A673 (cell line): ENCODE measurements around the gene GIGYF2. TPM values are rescaled to one million over a fixed set of nuclear protein-coding genes. Genes with fewer than 3 reads are reported as not detected.

Experiments used
- BruUV-seq: library from RNA; stranded (reverse); fragments of 400-500 nt; replicated peaks from 2 replicates; lab custom pipeline; 2021; lab: Mats Ljungman, UMichigan
- CTCF ChIA-PET: fragments of 300-600 bp; sonication (Branson Sonifier 250); formaldehyde crosslinking; loops from one replicate; lab custom pipeline; 2022; ENCODE audit warnings: antibody characterized with exemption; lab: Charles Lee
- POLR2A ChIA-PET: fragments of 300-600 bp; sonication (Branson Sonifier 250); formaldehyde crosslinking; loops from one replicate; lab custom pipeline; 2022; ENCODE audit warnings: antibody characterized with exemption; ENCODE audit not compliant: low non-redundant PET; lab: Charles Lee
- DNase-seq: peaks from one replicate; pipeline ENCODE4 v3.0.0-alpha.2; 2015; ENCODE audit warnings: low spot score
- H3K27ac ChIP-seq: fragments of 200-600 bp; sonication (generic); 2 replicates; pipeline ENCODE4 v1.5.1; 2016; ENCODE audit warnings: mixed run types, low read depth, mild to moderate bottlenecking, mixed read lengths, antibody characterized with exemption, low read length; ENCODE audit not compliant: poor library complexity, severe bottlenecking
- H3K27me3 ChIP-seq: fragments of 200-600 bp; sonication (generic); replicated peaks from 2 replicates; pipeline ENCODE4 v1.6.1; 2017; ENCODE audit warnings: mixed run types, low read depth, mild to moderate bottlenecking, mixed read lengths, antibody characterized with exemption, low read length; ENCODE audit not compliant: insufficient read depth, poor library complexity
- H3K36me3 ChIP-seq: fragments of 200-600 bp; sonication (generic); 2 replicates; pipeline ENCODE4 v1.6.1; 2016; ENCODE audit warnings: mixed run types, mild to moderate bottlenecking, mixed read lengths, antibody characterized with exemption, low read length; ENCODE audit not compliant: insufficient read depth, poor library complexity, severe bottlenecking
- H3K4me1 ChIP-seq: fragments of 200-600 bp; sonication (generic); 2 replicates; pipeline ENCODE4 v1.6.1; 2017; ENCODE audit warnings: mixed run types, mild to moderate bottlenecking, mixed read lengths, antibody characterized with exemption, low read length; ENCODE audit not compliant: insufficient read depth, poor library complexity, severe bottlenecking
- H3K4me3 ChIP-seq: fragments of 200-600 bp; sonication (generic); 2 replicates; pipeline ENCODE4 v1.5.1; 2016; ENCODE audit warnings: low read depth, mixed run types, mild to moderate bottlenecking, mixed read lengths, low read length; ENCODE audit not compliant: poor library complexity, severe bottlenecking
- H3K9me3 ChIP-seq: fragments of 200-600 bp; sonication (generic); 2 replicates; pipeline ENCODE4 v1.6.1; 2016; ENCODE audit warnings: mixed run types, low read depth, mild to moderate bottlenecking, mixed read lengths, antibody characterized with exemption, low read length; ENCODE audit not compliant: poor library complexity, severe bottlenecking
- EZH2 ChIP-seq: fragments of 200-600 bp; sonication (generic); IDR thresholded peaks from 2 replicates; pipeline ENCODE4 v1.6.1; 2017; ENCODE audit warnings: borderline replicate concordance, low read depth, mild to moderate bottlenecking, mixed read lengths, antibody characterized with exemption, low read length; ENCODE audit not compliant: poor library complexity, severe bottlenecking
- intact Hi-C: fragments of 100-400 bp; cut with micrococcal nuclease; formaldehyde crosslinking; loops from one replicate; pipeline ENCODE4 v1.10.0; 2022; ENCODE audit not compliant: unreplicated experiment
- total RNA-seq: library from RNA; stranded (reverse); gene quantifications from 2 replicates; pipeline ENCODE4 v1.2.3, GENCODE V29; 2021
- TF ChIP-seq, protein P1 (sequence below): fragments of 300-800, 200-600 bp; sonication (generic); conservative IDR thresholded peaks from 2 replicates; pipeline ENCODE4 v1.5.1; 2017; ENCODE audit warnings: low read depth, mild to moderate bottlenecking, antibody characterized with exemption, low read length, moderate library complexity, mixed read lengths

GIGYF2 gene
- total RNA-seq, 1 experiment from 2014 or later: 62.8 TPM

DNA sequence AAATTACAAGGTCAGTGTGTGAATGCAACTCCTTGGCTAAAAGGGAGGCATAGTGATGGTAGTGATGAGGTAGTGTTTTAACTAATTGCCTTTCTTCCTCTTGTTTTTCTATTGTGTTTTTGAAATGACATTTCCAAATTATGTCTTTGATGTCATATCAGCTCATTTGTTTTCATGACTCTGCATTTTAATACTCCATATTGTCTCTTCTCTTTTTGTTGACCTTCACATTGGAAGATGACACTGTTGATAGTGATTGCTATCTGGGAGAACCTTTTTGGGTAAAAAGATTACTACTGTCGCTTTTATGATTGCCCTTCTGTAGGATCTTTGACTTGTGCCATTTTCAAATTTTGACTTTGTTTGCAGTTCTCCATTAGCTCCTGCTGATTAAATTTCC is 3.0 kb downstream of the GIGYF2 start:
- BruUV-seq: no TSS peak
- no peak for TF ChIP-seq EZH2
- TF ChIP-seq, protein P1, sequence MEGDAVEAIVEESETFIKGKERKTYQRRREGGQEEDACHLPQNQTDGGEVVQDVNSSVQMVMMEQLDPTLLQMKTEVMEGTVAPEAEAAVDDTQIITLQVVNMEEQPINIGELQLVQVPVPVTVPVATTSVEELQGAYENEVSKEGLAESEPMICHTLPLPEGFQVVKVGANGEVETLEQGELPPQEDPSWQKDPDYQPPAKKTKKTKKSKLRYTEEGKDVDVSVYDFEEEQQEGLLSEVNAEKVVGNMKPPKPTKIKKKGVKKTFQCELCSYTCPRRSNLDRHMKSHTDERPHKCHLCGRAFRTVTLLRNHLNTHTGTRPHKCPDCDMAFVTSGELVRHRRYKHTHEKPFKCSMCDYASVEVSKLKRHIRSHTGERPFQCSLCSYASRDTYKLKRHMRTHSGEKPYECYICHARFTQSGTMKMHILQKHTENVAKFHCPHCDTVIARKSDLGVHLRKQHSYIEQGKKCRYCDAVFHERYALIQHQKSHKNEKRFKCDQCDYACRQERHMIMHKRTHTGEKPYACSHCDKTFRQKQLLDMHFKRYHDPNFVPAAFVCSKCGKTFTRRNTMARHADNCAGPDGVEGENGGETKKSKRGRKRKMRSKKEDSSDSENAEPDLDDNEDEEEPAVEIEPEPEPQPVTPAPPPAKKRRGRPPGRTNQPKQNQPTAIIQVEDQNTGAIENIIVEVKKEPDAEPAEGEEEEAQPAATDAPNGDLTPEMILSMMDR: no peak
- intact Hi-C loops: no loop called here
- H3K27ac ChIP-seq: no peak overlapping the region
- DNase-seq: no peak
- no peak overlapping the region for H3K4me3 ChIP-seq
- H3K27me3 ChIP-seq: no peaks in the 10 kb centered on the region
- POLR2A ChIA-PET: no interaction called here
- H3K36me3 ChIP-seq: peaks cover 8% of the 10 kb centered on the region
- peaks cover 20% of the 10 kb centered on the region for H3K4me1 ChIP-seq
- CTCF ChIA-PET: no interaction called here
- H3K9me3 ChIP-seq: no peaks in the 10 kb centered on the region

DNA sequence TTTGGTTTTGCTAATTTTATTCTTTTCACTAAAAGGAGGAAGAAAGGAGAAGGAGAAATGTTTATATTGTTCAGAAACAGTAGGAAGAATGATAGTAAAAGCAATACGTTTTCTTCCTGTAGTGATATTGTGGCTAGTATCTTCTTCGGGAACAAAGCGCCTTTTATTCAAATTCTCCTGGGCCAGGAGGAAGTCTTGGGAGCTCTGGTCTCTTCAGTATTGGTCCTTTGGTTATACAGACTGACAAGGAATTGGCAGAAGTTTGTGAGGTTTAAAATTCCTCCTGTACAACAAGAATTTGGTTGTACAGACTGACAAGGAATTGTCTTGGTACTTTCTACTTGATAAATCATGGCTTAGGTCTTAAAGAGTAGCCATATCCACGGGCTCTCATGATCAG is 9.9 kb downstream of the GIGYF2 start:
- POLR2A ChIA-PET: no interaction called here

DNA sequence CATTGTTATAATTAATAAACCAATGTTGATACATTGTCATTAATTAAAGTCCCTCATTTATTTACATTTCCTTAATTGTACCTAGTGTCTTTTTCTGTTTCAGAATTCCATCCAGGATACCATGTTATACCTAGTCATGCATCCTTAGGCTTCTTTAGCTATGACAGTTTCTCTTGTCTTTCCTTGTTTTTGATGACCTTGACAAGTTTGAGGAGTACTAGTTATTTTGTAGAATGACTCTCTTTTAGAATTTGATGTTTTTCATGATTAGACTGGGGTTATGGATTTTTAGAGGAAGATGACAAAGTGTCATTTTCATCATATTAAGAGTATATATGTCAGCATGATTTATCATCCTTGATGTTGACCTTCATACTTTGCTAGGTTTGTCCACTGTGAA is 16.4 kb downstream of the GIGYF2 start:
- ChIA-PET CTCF (no interaction called here), POLR2A (no interaction called here)
- Histone ChIP-seq H3K9me3 (peaks cover 7% of the 10 kb centered on the region), H3K4me1 (no peaks in the 10 kb centered on the region), H3K4me3 (no peak overlapping the region), H3K36me3 (peaks cover 3% of the 10 kb centered on the region), H3K27ac (no peak overlapping the region), H3K27me3 (no peaks in the 10 kb centered on the region)
- BruUV-seq: no TSS peak
- intact Hi-C loops: no loop called here
- TF ChIP-seq, protein P1: no peak
- TF ChIP-seq EZH2: no peak
- no peak for DNase-seq

More for the DNA sequence above, 9.9 kb downstream of the GIGYF2 start:
- TF ChIP-seq, protein P1: no peak
- no peak for TF ChIP-seq EZH2
- intact Hi-C loops: no loop called here
- DNase-seq: no peak
- peaks cover 26% of the 10 kb centered on the region for H3K36me3 ChIP-seq
- CTCF ChIA-PET: no interaction called here
- no peaks in the 10 kb centered on the region for H3K4me1 ChIP-seq
- peaks cover 3% of the 10 kb centered on the region for H3K9me3 ChIP-seq
- H3K27ac ChIP-seq: no peak overlapping the region
- BruUV-seq: no TSS peak
- H3K27me3 ChIP-seq: no peaks in the 10 kb centered on the region
- no peak overlapping the region for H3K4me3 ChIP-seq
